SK-N-SH (cell line): ENCODE results near the gene IL17RA. TPM values are rescaled to one million over a fixed set of nuclear protein-coding genes. Genes with fewer than 3 reads are reported as not detected.

ENCODE experiments used
- CTCF ChIA-PET: fragments of 300-600, 350-600 bp; formaldehyde crosslinking; extraction: SDS; loops from one replicate; lab custom pipeline; 2021; lab: Yijun Ruan, JAX
- POLR2A ChIA-PET: fragments of 350-600 bp; sonication (Branson Sonifier 250); formaldehyde crosslinking; extraction: SDS; loops from one replicate; lab custom pipeline; 2020; ENCODE audit warnings: antibody characterized with exemption, inconsistent platforms; lab: Yijun Ruan, JAX
- DNase-seq: peaks from one replicate; pipeline ENCODE4 v3.0.0; 2012
- H2AFZ ChIP-seq: fragments of 200-600 bp; sonication (generic); 2 replicates; pipeline ENCODE4 v1.8.1; 2016; ENCODE audit warnings: antibody characterized with exemption, mild to moderate bottlenecking, low read depth
- H3F3A ChIP-seq: fragments of 200-600 bp; sonication (generic); replicated peaks from 2 replicates; pipeline ENCODE3; 2016; ENCODE audit warnings: antibody characterized with exemption, mild to moderate bottlenecking; ENCODE audit not compliant: insufficient read depth
- H3K27ac ChIP-seq, 2 experiments: fragments of 200-500 bp in 1 of 2; fragments of 200-600 bp in 1 of 2; sonication (Bioruptor generic) in 1 of 2; sonication (generic), shearing (Covaris generic) in 1 of 2; 2 replicates each; pipeline versions ENCODE4 v1.5.1 to v1.6.1; 2014 to 2016; ENCODE audit warnings: low read depth in 2 of 2, inconsistent platforms in 1 of 2, low read length in 1 of 2, mild to moderate bottlenecking in 1 of 2, mixed read lengths in 1 of 2
- H3K27me3 ChIP-seq: fragments of 200-600 bp; sonication (generic), shearing (Covaris generic); 2 replicates; pipeline ENCODE4 v1.6.1; 2016; ENCODE audit warnings: mixed run types; ENCODE audit not compliant: insufficient read depth
- H3K36me3 ChIP-seq, 2 experiments: fragments of 200-500 bp in 1 of 2; fragments of 200-600 bp in 1 of 2; sonication (Bioruptor generic) in 1 of 2; sonication (generic) in 1 of 2; replicated peaks in 1 of 2; 2 replicates each; pipeline versions ENCODE3 to v1.5.1; 2014 to 2016; ENCODE audit warnings: low read length in 1 of 2, mild to moderate bottlenecking in 1 of 2; ENCODE audit not compliant: insufficient read depth in 2 of 2, control insufficient read depth in 1 of 2
- H3K4me1 ChIP-seq, 2 experiments: fragments of 200-500 bp in 1 of 2; fragments of 200-600 bp in 1 of 2; sonication (Bioruptor generic) in 1 of 2; sonication (generic), shearing (Covaris generic) in 1 of 2; 2 replicates each; pipeline versions ENCODE4 v1.5.1 to v1.6.1; 2014 to 2016; ENCODE audit warnings: low read depth in 1 of 2, low read length in 1 of 2, mixed run types in 1 of 2; ENCODE audit not compliant: insufficient read depth in 2 of 2, control insufficient read depth in 1 of 2
- H3K4me2 ChIP-seq: fragments of 200-600 bp; sonication (generic), shearing (Covaris generic); 2 replicates; pipeline ENCODE4 v1.6.1; 2017; ENCODE audit warnings: mixed run types
- H3K4me3 ChIP-seq, 2 experiments: fragments of 200-500 bp in 1 of 2; fragments of 200-600 bp in 1 of 2; sonication (Bioruptor generic) in 1 of 2; sonication (generic), shearing (Covaris generic) in 1 of 2; 2 replicates each; pipeline versions ENCODE4 v1.5.1 to v1.8.1; 2014 to 2016; ENCODE audit warnings: low read depth in 2 of 2, inconsistent platforms in 1 of 2, low read length in 1 of 2, mild to moderate bottlenecking in 1 of 2, mixed read lengths in 1 of 2, moderate library complexity in 1 of 2
- H3K79me2 ChIP-seq: fragments of 200-600 bp; sonication (generic); 2 replicates; pipeline ENCODE4 v1.8.1; 2017; ENCODE audit warnings: mild to moderate bottlenecking; ENCODE audit not compliant: insufficient read depth
- H3K9ac ChIP-seq: fragments of 200-600 bp; sonication (generic); 2 replicates; pipeline ENCODE4 v1.6.1; 2017; ENCODE audit warnings: mixed run types
- H3K9me2 ChIP-seq: fragments of 200-600 bp; sonication (generic); 2 replicates; pipeline ENCODE4 v1.6.1; 2017; ENCODE audit warnings: mixed run types
- H3K9me3 ChIP-seq: fragments of 200-600 bp; sonication (generic); 2 replicates; pipeline ENCODE4 v1.6.1; 2017; ENCODE audit warnings: mixed run types, mild to moderate bottlenecking, moderate library complexity
- H4K20me1 ChIP-seq: fragments of 200-600 bp; sonication (generic); 2 replicates; pipeline ENCODE4 v1.6.1; 2017; ENCODE audit warnings: mild to moderate bottlenecking, mixed run types; ENCODE audit not compliant: insufficient read depth
- EP300 ChIP-seq, 2 experiments: IDR thresholded peaks; 2 replicates each; pipeline versions ENCODE4 v1.4.0 to v1.6.1; 2012; ENCODE audit warnings: borderline replicate concordance in 1 of 2, low read depth in 1 of 2, low read length in 1 of 2
- FOXJ3 ChIP-seq: sonication (generic); formaldehyde crosslinking; IDR thresholded peaks from 2 replicates; pipeline ENCODE4 v1.5.1; 2020; ENCODE audit warnings: mild to moderate bottlenecking, missing genetic modification reagents
- JUND ChIP-seq: IDR thresholded peaks from 2 replicates; pipeline ENCODE4 v1.4.0; 2012
- MEF2A ChIP-seq: IDR thresholded peaks from 2 replicates; pipeline ENCODE4 v1.4.0; 2012; ENCODE audit warnings: low read depth, borderline replicate concordance
- NRF1 ChIP-seq: IDR thresholded peaks from 2 replicates; pipeline ENCODE4 v1.6.1; 2012; ENCODE audit warnings: low read depth, mild to moderate bottlenecking, low read length
- POLR2AphosphoS5 ChIP-seq: IDR thresholded peaks from 2 replicates; pipeline ENCODE4 v1.6.1; 2012; ENCODE audit warnings: low read depth, low read length
- RAD21 ChIP-seq: IDR thresholded peaks from 2 replicates; pipeline ENCODE4 v1.6.1; 2012; ENCODE audit warnings: mild to moderate bottlenecking, low read length
- RCOR1 ChIP-seq: fragments of 150-350 bp; IDR thresholded peaks from 2 replicates; pipeline ENCODE4 v1.6.1; 2017; ENCODE audit warnings: antibody characterized with exemption, low read length
- RFX5 ChIP-seq: IDR thresholded peaks from 2 replicates; pipeline ENCODE4 v1.6.1; 2012; ENCODE audit warnings: mild to moderate bottlenecking, improper control_type of control experiment, low read length
- RXRA ChIP-seq: IDR thresholded peaks from 2 replicates; pipeline ENCODE4 v1.4.0; 2012; ENCODE audit warnings: low read depth, mild to moderate bottlenecking, borderline replicate concordance
- SMC3 ChIP-seq: IDR thresholded peaks from 2 replicates; pipeline ENCODE4 v1.6.1; 2012; ENCODE audit warnings: low read depth, low read length, improper control_type of control experiment
- TEAD4 ChIP-seq: IDR thresholded peaks from 2 replicates; pipeline ENCODE4 v1.4.0; 2012; ENCODE audit warnings: mild to moderate bottlenecking, borderline replicate concordance; ENCODE audit not compliant: insufficient read depth
- YY1 ChIP-seq: IDR thresholded peaks from 2 replicates; pipeline ENCODE4 v1.4.0; 2012; ENCODE audit warnings: low read depth, mild to moderate bottlenecking
- WGBS: methylation state at CpG from one replicate; pipeline ENCODE4 v1.1.6; 2017; ENCODE audit warnings: low lambda C conversion rate; 5-methylcytosine and 5-hydroxymethylcytosine counted together
- polyA plus RNA-seq, 3 experiments: library from polyadenylated mRNA; depleted of rRNA; stranded (reverse); fragments of >200 nt; gene quantifications; 2 replicates each; pipeline ENCODE4 v1.2.3, GENCODE V29; 2012
- TF ChIP-seq, protein P1 (sequence below): IDR thresholded peaks from 2 replicates; pipeline ENCODE4 v1.4.0; 2012; ENCODE audit warnings: low read depth, borderline replicate concordance
- TF ChIP-seq, protein P2 (sequence below): IDR thresholded peaks from 2 replicates; pipeline ENCODE4; 2012
- TF ChIP-seq, protein P3 (sequence below): fragments of 150-350 bp; IDR thresholded peaks from 2 replicates; pipeline ENCODE4 v1.6.1; 2016; ENCODE audit warnings: mild to moderate bottlenecking, low read depth, low read length
- TF ChIP-seq, protein P4 (sequence below): IDR thresholded peaks from 2 replicates; pipeline ENCODE4 v1.4.0; 2012; ENCODE audit warnings: low read depth, borderline replicate concordance
- TF ChIP-seq, protein P5 (sequence below): IDR thresholded peaks from 2 replicates; pipeline ENCODE4 v1.4.0; 2012; ENCODE audit warnings: low read depth

The IL17RA gene
- polyA plus RNA-seq, 1 of the 3 experiments (the other 2 are of a cell fraction) = 4.5 TPM

DNA sequence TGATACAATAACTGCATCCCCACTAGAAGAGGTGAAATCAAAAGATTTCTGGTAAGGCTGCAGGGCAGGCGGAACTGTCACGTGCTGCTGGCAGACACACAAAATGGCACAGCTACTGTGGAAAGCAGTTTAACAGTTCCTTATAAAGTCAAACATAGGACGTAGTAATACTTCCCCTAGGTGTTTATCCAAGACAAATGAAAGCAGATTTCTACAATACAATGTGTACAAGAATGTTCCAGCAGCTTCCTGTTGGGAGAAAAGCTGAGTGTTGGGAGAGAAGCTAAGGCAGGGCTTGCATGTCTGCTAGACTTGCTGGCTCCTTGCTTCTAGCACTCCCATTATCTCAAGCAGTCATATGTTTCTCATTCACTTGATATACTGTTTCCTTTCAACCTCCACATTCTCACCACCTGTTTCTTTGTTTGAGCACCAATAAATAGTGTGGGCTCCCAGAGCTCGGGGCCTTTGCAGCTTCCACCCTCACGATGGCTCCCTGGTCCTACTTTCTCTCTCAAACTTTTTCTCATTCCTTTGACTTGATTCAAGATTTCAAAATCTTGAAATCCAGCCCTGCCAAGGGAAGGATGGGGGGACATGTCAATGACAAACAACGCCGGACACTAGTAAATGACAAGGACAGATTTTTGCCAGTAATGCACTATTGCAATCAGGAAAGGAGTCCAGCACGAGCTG lies 21.2 kb upstream of the IL17RA start:
- H2AFZ ChIP-seq = no peak overlapping the region
- TF ChIP-seq, protein P1, sequence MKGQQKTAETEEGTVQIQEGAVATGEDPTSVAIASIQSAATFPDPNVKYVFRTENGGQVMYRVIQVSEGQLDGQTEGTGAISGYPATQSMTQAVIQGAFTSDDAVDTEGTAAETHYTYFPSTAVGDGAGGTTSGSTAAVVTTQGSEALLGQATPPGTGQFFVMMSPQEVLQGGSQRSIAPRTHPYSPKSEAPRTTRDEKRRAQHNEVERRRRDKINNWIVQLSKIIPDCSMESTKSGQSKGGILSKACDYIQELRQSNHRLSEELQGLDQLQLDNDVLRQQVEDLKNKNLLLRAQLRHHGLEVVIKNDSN = peak; percentile 14; the same call in 1 of the 2 replicates
- TF ChIP-seq NRF1 = no peak
- no peaks in the 10 kb centered on the region for H3K9me3 ChIP-seq
- H3K4me3 ChIP-seq = no peak overlapping the region
- no peak overlapping the region for H3K9ac ChIP-seq
- H3K4me2 ChIP-seq = no peak overlapping the region
- WGBS = 23% methylated on average over 8 of the region's 8 CpGs
- no peak overlapping the region for H3K27ac ChIP-seq
- H4K20me1 ChIP-seq = no peaks in the 10 kb centered on the region
- no peaks in the 10 kb centered on the region for H3K4me1 ChIP-seq
- no peaks in the 10 kb centered on the region for H3F3A ChIP-seq
- peaks cover 43% of the 10 kb centered on the region for H3K27me3 ChIP-seq
- POLR2A ChIA-PET = no interaction called here
- H3K9me2 ChIP-seq = no peaks in the 10 kb centered on the region
- no peak for DNase-seq
- CTCF ChIA-PET = interaction anchor here (0.6 to 1.4 kb wide), 4 partner anchors 11 to 135 kb away, joined by 3 to 4 read pairs (median 4); no protein-coding TSS in a partner anchor
- no peaks in the 10 kb centered on the region for H3K36me3 ChIP-seq
- H3K79me2 ChIP-seq = no peaks in the 10 kb centered on the region

DNA sequence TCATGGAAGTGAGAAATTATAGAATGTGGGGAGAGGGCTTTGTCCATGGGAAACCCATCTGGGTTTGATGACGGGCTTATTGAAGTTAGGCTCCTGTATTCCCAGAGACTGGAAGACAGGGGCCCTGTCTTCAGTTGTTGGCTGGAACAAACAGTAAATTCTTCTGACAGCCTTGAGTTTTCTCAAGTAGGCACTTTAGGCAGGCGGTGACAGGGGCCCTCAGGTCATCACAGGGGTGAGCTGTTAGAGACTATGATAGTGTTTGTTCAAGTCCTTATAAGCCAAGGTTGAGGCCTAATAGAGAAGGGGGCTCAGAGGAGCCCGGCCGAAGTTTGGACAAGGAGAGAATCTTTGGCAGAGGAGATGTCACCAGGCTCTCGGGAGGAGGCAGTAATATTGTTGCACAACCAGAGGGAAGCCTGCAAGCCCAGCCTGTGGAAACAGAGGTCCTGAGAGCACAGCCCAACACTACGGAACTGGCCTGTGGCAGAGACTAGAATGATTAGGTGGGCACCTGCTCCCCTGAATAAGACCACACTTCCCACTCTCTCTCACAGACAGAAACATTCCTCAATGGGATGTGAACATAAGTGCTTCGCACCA lies 20.2 kb upstream of the IL17RA start:
- H3F3A ChIP-seq = no peaks in the 10 kb centered on the region
- H4K20me1 ChIP-seq = no peaks in the 10 kb centered on the region
- 48% methylated on average over 6 of the region's 7 CpGs for WGBS
- H2AFZ ChIP-seq = no peak overlapping the region
- H3K9me2 ChIP-seq = no peaks in the 10 kb centered on the region
- no peaks in the 10 kb centered on the region for H3K36me3 ChIP-seq
- no peak overlapping the region for H3K9ac ChIP-seq
- H3K27me3 ChIP-seq = peaks cover 44% of the 10 kb centered on the region
- CTCF ChIA-PET = interaction anchor here (1.0 to 1.4 kb wide), 2 partner anchors 107 to 108 kb away, joined by 3 to 4 read pairs; no protein-coding TSS in a partner anchor
- POLR2A ChIA-PET = no interaction called here
- DNase-seq = no peak
- H3K79me2 ChIP-seq = no peaks in the 10 kb centered on the region
- H3K4me3 ChIP-seq = no peak overlapping the region
- H3K27ac ChIP-seq = no peak overlapping the region
- no peaks in the 10 kb centered on the region for H3K4me1 ChIP-seq
- H3K4me2 ChIP-seq = no peak overlapping the region
- no peaks in the 10 kb centered on the region for H3K9me3 ChIP-seq
- TF ChIP-seq SMC3 (no peak), TEAD4 (no peak), RCOR1 (no peak), EP300 (IDR thresholded peaks at IDR 0.05; ENCODE audit: borderline replicate concordance in 1 of 2, low read depth in 1 of 2, low read length in 1 of 2) (no peak), RFX5 (no peak), MEF2A (no peak), RXRA (no peak), NRF1 (no peak), FOXJ3 (CRISPR knock-in tag) (no peak), JUND (no peak), POLR2AphosphoS5 (no peak), YY1 (no peak), RAD21 (no peak)
- TF ChIP-seq, protein P2, sequence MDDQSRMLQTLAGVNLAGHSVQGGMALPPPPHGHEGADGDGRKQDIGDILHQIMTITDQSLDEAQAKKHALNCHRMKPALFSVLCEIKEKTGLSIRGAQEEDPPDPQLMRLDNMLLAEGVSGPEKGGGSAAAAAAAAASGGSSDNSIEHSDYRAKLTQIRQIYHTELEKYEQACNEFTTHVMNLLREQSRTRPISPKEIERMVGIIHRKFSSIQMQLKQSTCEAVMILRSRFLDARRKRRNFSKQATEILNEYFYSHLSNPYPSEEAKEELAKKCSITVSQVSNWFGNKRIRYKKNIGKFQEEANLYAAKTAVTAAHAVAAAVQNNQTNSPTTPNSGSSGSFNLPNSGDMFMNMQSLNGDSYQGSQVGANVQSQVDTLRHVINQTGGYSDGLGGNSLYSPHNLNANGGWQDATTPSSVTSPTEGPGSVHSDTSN = no peak
- TF ChIP-seq, protein P3, sequence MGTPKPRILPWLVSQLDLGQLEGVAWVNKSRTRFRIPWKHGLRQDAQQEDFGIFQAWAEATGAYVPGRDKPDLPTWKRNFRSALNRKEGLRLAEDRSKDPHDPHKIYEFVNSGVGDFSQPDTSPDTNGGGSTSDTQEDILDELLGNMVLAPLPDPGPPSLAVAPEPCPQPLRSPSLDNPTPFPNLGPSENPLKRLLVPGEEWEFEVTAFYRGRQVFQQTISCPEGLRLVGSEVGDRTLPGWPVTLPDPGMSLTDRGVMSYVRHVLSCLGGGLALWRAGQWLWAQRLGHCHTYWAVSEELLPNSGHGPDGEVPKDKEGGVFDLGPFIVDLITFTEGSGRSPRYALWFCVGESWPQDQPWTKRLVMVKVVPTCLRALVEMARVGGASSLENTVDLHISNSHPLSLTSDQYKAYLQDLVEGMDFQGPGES = no peak
- TF ChIP-seq, protein P4, sequence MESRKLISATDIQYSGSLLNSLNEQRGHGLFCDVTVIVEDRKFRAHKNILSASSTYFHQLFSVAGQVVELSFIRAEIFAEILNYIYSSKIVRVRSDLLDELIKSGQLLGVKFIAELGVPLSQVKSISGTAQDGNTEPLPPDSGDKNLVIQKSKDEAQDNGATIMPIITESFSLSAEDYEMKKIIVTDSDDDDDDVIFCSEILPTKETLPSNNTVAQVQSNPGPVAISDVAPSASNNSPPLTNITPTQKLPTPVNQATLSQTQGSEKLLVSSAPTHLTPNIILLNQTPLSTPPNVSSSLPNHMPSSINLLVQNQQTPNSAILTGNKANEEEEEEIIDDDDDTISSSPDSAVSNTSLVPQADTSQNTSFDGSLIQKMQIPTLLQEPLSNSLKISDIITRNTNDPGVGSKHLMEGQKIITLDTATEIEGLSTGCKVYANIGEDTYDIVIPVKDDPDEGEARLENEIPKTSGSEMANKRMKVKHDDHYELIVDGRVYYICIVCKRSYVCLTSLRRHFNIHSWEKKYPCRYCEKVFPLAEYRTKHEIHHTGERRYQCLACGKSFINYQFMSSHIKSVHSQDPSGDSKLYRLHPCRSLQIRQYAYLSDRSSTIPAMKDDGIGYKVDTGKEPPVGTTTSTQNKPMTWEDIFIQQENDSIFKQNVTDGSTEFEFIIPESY = no peak
- TF ChIP-seq, protein P5, sequence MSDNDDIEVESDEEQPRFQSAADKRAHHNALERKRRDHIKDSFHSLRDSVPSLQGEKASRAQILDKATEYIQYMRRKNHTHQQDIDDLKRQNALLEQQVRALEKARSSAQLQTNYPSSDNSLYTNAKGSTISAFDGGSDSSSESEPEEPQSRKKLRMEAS = no peak
- TF ChIP-seq, protein P1 = no peak
